ENCODE results near the gene ATXN3.

DNA sequence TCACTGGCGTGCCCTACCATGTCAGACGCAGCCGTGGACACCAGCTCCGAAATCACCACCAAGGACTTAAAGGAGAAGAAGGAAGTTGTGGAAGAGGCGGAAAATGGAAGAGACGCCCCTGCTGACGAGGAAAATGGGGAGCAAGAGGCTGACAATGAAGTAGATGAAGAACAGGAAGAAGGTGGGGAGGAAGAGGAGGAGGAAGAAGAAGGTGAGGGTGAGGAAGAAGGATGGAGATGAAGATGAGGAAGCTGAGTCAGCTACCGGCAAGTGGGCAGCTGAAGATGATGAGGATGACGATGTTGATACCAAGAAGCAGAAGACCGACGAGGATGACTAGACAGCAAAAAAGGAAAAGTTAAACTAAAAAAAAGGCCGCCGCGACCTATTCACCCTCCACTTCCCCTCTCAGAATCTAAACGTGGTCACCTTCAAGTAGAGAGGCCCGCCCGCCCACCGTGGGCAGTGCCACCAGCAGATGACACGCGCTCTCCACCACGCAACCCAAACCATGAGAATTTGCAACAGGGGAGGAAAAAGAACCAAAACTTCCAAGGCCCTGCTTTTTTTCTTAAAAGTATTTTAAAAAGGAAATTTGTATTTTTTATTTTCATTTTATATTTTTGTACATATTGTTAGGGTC is 79.7 kb downstream of the ATXN3 start:
- TF ChIP-seq EP300 (IDR thresholded peaks at IDR 0.05; ENCODE audit: borderline replicate concordance) (no peak), TAF1 (IDR thresholded peaks at IDR 0.05; ENCODE audit: low read depth) (no peak), TEAD4 (IDR thresholded peaks at IDR 0.05) (no peak), TCF12 (IDR thresholded peaks at IDR 0.05; ENCODE audit: low read depth) (no peak), CEBPB (IDR thresholded peaks at IDR 0.05) (no peak), RAD21 (IDR thresholded peaks at IDR 0.05; ENCODE audit: low read depth) (no peak), FOXM1 (IDR thresholded peaks at IDR 0.05; ENCODE audit: borderline replicate concordance, low read depth) (no peak), YY1 (IDR thresholded peaks at IDR 0.05; ENCODE audit: low read depth) (no peak), NFIC (IDR thresholded peaks at IDR 0.05) (no peak)
- TF ChIP-seq, protein P1, sequence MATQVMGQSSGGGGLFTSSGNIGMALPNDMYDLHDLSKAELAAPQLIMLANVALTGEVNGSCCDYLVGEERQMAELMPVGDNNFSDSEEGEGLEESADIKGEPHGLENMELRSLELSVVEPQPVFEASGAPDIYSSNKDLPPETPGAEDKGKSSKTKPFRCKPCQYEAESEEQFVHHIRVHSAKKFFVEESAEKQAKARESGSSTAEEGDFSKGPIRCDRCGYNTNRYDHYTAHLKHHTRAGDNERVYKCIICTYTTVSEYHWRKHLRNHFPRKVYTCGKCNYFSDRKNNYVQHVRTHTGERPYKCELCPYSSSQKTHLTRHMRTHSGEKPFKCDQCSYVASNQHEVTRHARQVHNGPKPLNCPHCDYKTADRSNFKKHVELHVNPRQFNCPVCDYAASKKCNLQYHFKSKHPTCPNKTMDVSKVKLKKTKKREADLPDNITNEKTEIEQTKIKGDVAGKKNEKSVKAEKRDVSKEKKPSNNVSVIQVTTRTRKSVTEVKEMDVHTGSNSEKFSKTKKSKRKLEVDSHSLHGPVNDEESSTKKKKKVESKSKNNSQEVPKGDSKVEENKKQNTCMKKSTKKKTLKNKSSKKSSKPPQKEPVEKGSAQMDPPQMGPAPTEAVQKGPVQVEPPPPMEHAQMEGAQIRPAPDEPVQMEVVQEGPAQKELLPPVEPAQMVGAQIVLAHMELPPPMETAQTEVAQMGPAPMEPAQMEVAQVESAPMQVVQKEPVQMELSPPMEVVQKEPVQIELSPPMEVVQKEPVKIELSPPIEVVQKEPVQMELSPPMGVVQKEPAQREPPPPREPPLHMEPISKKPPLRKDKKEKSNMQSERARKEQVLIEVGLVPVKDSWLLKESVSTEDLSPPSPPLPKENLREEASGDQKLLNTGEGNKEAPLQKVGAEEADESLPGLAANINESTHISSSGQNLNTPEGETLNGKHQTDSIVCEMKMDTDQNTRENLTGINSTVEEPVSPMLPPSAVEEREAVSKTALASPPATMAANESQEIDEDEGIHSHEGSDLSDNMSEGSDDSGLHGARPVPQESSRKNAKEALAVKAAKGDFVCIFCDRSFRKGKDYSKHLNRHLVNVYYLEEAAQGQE (IDR thresholded peaks at IDR 0.05; ENCODE audit: low read depth), result no peak
- TF ChIP-seq, protein P2, sequence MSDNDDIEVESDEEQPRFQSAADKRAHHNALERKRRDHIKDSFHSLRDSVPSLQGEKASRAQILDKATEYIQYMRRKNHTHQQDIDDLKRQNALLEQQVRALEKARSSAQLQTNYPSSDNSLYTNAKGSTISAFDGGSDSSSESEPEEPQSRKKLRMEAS (IDR thresholded peaks at IDR 0.05), result no peak
